ENCODE results near the gene MAN1A2. TPM values are rescaled to one million over a fixed set of nuclear protein-coding genes. Genes with fewer than 3 reads are reported as not detected.

The MAN1A2 gene
- total and polyA plus RNA-seq, 9 of the 15 experiments (the other 6 are each of a cell fraction or from before 2014, with no cell fraction given) = 4.2 to 38.4 (median 18.7) TPM

DNA sequence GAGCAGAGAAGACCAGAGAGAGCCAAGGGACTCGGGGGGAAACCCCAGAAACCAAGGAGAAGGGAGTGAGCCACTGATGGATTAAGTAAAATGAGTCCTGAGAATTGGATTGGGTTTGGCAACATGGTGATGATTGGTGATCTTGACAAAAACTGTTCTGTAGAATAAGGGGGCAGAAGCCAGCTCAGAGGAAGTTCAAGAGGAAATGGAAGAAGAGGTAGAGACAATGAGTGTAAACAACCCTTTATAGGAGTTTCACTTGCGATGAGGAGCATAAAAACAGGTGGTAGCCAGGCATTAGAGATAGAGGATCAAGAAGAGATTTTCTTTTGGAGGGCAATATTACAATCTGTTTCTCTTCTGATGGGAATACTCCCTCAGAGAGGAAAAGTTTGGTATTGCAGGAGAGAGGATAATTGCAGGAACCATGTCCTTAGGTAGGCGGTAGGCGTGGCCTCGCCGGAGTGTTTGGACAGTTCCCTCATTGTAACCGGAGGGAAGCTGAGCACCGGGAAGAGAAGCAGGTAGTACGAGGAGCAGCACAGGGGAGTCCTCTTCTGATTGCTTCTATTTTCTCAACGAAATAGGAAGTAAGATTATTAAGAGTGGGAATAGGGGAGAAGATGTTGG lies 170.2 kb downstream of the MAN1A2 start:
- H3K27me3 ChIP-seq (ENCODE audit: control insufficient read depth in 2 of 2, insufficient read depth in 2 of 2, low read length in 2 of 2) = no peaks in the 10 kb centered on the region
- H4K20me1 ChIP-seq (replicated peaks; ENCODE audit: control insufficient read depth, insufficient read depth, low read length) = no peaks in the 10 kb centered on the region
- DNase-seq (ENCODE audit: extremely low read depth in 1 of 4, low spot score in 3 of 4) (peak in 3 of 4 experiments; percentile 23 to 45 (median 42)), FAIRE-seq (no peak), ATAC-seq (0 out of 3 replicates have a peak, but pooled peaks have one; percentile 11)
- no peak overlapping the region for H3K27ac ChIP-seq (ENCODE audit: extremely low read depth, low read depth, low read length)
- no peak overlapping the region for H3K9ac ChIP-seq (ENCODE audit: insufficient read depth in 1 of 2, low read depth in 2 of 2, low read length in 2 of 2)
- H3K79me2 ChIP-seq (ENCODE audit: control insufficient read depth, insufficient read depth, low read length) = no peaks in the 10 kb centered on the region
- CTCF ChIA-PET (ENCODE audit: low intra/inter-chr PET ratio) = interaction anchor here (0.9 kb wide), 1 partner anchor 470 kb away, joined by 3 read pairs; no protein-coding TSS in a partner anchor
- no peak overlapping the region for H2AFZ ChIP-seq (ENCODE audit: low read depth, low read length)
- POLR2A ChIA-PET = no interaction called here
- no peak overlapping the region for H3K4me2 ChIP-seq (ENCODE audit: insufficient read depth, low read length)
- in situ Hi-C loops (cut with MboI) = loop anchor here (5.0 kb wide), 1 partner anchor 135 kb away; no protein-coding TSS in a partner anchor
- no peak overlapping the region for H3K4me3 ChIP-seq
- 0 out of 5 replicates have a peak, but pooled peaks cover 0 to 4% of the 10 kb centered on the region in 2 experiments for H3K4me1 ChIP-seq (replicated peaks in 1 of 2; ENCODE audit: control insufficient read depth in 2 of 2, insufficient read depth in 2 of 2, low read length in 2 of 2)
- 39% methylated on average over 10 of the region's 10 CpGs for WGBS (ENCODE audit: insufficient coverage, low coverage, missing lambda C conversion rate)
- no peaks in the 10 kb centered on the region for H3K36me3 ChIP-seq (ENCODE audit: control insufficient read depth, insufficient read depth, low read length)
- intact Hi-C loops (cut with micrococcal nuclease) = loop anchor here (5.0 kb wide), 1 partner anchor 75 kb away; no protein-coding TSS in a partner anchor
- no peaks in the 10 kb centered on the region for H3K9me1 ChIP-seq (ENCODE audit: control insufficient read depth, insufficient read depth, low read length)
- H3K9me3 ChIP-seq (replicated peaks; ENCODE audit: control insufficient read depth, insufficient read depth, low read depth, low read length) = no peaks in the 10 kb centered on the region
- no TSS peak for BruUV-seq (replicated peaks)
- no peak for TF ChIP-seq HSF4 (CRISPR knock-in tag; IDR thresholded peaks at IDR 0.05; ENCODE audit: borderline replicate concordance)
- TF ChIP-seq, protein P1, sequence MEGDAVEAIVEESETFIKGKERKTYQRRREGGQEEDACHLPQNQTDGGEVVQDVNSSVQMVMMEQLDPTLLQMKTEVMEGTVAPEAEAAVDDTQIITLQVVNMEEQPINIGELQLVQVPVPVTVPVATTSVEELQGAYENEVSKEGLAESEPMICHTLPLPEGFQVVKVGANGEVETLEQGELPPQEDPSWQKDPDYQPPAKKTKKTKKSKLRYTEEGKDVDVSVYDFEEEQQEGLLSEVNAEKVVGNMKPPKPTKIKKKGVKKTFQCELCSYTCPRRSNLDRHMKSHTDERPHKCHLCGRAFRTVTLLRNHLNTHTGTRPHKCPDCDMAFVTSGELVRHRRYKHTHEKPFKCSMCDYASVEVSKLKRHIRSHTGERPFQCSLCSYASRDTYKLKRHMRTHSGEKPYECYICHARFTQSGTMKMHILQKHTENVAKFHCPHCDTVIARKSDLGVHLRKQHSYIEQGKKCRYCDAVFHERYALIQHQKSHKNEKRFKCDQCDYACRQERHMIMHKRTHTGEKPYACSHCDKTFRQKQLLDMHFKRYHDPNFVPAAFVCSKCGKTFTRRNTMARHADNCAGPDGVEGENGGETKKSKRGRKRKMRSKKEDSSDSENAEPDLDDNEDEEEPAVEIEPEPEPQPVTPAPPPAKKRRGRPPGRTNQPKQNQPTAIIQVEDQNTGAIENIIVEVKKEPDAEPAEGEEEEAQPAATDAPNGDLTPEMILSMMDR (IDR thresholded peaks at IDR 0.05 in 2 of 3, conservative IDR thresholded peaks at IDR 0.05 in 1 of 3; ENCODE audit: insufficient read depth in 2 of 3, low read depth in 1 of 3, low read length in 3 of 3) = 0 out of 6 replicates have a peak, but pooled peaks of 1 of the 3 experiments have one; percentile 13
- TF ChIP-seq, protein P2, sequence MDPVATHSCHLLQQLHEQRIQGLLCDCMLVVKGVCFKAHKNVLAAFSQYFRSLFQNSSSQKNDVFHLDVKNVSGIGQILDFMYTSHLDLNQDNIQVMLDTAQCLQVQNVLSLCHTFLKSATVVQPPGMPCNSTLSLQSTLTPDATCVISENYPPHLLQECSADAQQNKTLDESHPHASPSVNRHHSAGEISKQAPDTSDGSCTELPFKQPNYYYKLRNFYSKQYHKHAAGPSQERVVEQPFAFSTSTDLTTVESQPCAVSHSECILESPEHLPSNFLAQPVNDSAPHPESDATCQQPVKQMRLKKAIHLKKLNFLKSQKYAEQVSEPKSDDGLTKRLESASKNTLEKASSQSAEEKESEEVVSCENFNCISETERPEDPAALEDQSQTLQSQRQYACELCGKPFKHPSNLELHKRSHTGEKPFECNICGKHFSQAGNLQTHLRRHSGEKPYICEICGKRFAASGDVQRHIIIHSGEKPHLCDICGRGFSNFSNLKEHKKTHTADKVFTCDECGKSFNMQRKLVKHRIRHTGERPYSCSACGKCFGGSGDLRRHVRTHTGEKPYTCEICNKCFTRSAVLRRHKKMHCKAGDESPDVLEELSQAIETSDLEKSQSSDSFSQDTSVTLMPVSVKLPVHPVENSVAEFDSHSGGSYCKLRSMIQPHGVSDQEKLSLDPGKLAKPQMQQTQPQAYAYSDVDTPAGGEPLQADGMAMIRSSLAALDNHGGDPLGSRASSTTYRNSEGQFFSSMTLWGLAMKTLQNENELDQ (CRISPR knock-in tag; IDR thresholded peaks at IDR 0.05; ENCODE audit: borderline replicate concordance) = no peak
- TF ChIP-seq, protein P3, sequence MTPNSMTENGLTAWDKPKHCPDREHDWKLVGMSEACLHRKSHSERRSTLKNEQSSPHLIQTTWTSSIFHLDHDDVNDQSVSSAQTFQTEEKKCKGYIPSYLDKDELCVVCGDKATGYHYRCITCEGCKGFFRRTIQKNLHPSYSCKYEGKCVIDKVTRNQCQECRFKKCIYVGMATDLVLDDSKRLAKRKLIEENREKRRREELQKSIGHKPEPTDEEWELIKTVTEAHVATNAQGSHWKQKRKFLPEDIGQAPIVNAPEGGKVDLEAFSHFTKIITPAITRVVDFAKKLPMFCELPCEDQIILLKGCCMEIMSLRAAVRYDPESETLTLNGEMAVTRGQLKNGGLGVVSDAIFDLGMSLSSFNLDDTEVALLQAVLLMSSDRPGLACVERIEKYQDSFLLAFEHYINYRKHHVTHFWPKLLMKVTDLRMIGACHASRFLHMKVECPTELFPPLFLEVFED (CRISPR knock-in tag; conservative IDR thresholded peaks at IDR 0.05) = no peak
- TF ChIP-seq, protein P4, sequence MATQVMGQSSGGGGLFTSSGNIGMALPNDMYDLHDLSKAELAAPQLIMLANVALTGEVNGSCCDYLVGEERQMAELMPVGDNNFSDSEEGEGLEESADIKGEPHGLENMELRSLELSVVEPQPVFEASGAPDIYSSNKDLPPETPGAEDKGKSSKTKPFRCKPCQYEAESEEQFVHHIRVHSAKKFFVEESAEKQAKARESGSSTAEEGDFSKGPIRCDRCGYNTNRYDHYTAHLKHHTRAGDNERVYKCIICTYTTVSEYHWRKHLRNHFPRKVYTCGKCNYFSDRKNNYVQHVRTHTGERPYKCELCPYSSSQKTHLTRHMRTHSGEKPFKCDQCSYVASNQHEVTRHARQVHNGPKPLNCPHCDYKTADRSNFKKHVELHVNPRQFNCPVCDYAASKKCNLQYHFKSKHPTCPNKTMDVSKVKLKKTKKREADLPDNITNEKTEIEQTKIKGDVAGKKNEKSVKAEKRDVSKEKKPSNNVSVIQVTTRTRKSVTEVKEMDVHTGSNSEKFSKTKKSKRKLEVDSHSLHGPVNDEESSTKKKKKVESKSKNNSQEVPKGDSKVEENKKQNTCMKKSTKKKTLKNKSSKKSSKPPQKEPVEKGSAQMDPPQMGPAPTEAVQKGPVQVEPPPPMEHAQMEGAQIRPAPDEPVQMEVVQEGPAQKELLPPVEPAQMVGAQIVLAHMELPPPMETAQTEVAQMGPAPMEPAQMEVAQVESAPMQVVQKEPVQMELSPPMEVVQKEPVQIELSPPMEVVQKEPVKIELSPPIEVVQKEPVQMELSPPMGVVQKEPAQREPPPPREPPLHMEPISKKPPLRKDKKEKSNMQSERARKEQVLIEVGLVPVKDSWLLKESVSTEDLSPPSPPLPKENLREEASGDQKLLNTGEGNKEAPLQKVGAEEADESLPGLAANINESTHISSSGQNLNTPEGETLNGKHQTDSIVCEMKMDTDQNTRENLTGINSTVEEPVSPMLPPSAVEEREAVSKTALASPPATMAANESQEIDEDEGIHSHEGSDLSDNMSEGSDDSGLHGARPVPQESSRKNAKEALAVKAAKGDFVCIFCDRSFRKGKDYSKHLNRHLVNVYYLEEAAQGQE (IDR thresholded peaks at IDR 0.05; ENCODE audit: borderline replicate concordance) = peak; percentile 57
- TF ChIP-seq, protein P4 (CRISPR knock-in tag; IDR thresholded peaks at IDR 0.05; ENCODE audit: low read depth) = no peak

All from K562 (cell line).